Fibroblast of peridontal ligament (primary cell): Measurements from ENCODE around the gene TMEM192.
"Not testable (repeated sequence)": the region's sequence is repeated elsewhere in the genome, so short reads cannot be mapped to it uniquely, and the experiment has no call there.

Experiments
- DNase-seq: peaks from one replicate; pipeline ENCODE4 v3.0.0-alpha.2; 2010; ENCODE audit errors: extremely low read depth

Gene TMEM192

GRCh38 chr4:165094873-165095272, 17.8 kb downstream of the TMEM192 start:
- no peak for DNase-seq

- not testable (repeated sequence) for DNase-seq
Measured at GRCh38 chr4:165092187-165092586, 20.5 kb downstream of the TMEM192 start.

DNA sequence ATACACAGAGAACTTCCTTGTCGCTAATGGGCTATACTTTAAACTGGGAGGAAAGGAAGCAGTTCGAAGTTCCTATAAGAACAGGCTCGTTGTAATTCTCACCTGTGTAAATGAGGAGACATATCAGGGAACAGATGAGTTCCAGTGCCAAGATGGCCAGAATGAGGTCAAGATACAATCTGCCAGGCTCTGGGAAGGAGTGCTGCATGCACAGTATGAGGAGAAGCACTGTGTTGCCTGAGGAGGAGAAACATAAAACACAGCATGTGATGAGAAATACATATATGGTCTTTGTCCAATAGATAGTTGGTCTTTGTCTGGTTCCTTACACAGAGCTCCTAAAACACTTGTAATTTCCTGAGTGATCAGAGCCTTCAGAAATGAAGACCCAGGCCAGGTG, 24.3 kb downstream of the TMEM192 start:
- no peak for DNase-seq

- no peak for DNase-seq
Measured at GRCh38 chr4:165085946-165086345, 26.7 kb downstream of the TMEM192 start.

DNA sequence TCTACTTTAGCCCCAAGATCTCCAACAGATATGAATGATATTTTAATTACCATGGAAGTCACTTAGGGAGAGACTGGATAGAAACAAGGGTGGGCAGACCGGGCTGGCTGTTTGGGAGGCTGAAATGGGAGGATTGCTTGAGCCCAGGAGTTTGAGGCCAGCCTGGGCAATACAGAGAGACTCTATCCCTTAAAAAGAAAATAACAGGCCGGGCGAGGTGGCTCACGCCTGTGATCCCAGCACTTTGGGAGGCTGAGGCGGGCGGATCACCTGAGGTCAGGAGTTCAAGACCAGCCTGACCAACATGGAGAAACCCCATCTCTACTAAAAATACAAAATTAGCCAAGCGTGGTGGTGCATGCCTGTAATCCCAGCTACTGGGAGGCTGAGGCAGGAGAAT, 27.9 kb downstream of the TMEM192 start:
- not testable (repeated sequence) for DNase-seq

DNA sequence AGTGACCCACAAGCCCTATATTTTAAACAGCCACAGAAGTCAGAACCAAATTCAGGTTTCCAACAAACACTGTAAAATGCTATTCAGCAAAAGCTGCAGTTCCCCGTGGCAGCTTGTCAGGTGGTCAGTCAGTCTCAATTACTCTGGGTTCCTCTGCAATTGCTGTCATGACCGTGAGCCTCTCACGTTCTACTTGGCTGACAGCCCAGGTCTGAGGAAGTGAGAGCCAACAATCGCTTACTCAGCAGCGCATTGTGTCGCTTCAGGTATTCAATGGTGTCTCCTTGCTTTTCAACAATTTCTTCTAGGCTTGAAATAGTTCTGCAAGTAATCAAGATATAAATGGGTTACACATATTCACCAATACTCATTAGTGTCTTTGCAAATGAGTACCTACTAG, 33.2 kb downstream of the TMEM192 start:
- no peak for DNase-seq

GRCh38 chr4:165077034-165077578, 35.6 kb downstream of the TMEM192 start:
- no peak for DNase-seq

DNA sequence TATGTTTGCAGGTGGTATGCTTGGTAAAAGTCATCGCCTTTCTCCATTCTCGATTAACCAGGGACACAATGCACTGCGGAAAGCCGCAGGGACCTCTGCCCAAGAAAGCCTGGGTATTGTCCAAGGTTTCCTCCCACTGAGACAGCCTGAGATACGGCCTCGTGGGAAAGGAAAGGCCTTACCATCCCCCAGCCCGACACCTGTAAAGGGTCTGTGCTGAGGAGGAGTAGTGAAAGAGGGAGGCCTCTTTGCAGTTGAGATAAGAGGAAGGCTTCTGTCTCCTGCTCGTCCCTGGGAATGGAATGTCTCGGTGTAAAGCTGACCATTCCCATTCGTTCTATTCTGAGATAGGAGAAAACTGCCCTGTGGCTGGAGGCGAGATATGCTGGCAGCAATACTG, 39.3 kb downstream of the TMEM192 start:
- DNase-seq, result not testable (repeated sequence)

DNA sequence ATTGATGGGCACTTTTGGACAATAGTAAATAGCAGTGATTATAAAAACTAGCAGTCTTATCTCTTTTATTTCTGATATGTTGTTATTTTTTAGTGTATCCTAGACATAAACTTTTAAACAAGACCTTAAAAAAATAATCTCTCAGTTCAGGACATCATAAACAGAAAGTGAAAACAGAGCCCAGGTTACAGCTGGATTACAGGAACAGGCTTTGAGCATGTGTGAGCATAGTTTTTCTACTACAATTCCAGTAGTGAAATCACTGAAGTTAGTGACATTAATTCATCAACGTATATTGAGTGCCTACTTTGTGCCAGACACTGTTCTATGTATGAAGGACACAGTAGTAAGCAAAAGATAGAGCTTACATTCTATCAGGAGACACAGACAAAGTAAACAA, 42.1 kb downstream of the TMEM192 start:
- DNase-seq, result no peak

DNA sequence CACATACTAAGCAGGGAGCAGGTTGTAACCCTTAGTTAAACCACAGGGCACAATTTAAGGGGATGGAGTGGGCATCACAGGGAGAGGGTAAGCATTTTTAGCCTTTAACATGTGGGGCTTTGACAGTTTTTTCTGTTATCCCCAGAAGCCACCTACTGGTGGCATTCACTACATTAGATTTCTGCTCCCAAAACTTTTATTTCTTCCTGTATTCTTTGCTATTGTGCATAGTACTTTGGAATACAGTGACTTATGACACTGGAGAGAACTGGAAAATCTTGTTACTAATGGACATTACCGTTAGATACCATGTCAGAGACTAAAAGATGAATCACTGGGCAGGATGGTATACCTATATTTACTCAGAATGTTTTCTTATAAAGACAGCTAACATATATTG, 51.7 kb downstream of the TMEM192 start:
- no peak for DNase-seq

GRCh38 chr4:165059386-165059785, 53.3 kb downstream of the TMEM192 start:
- no peak for DNase-seq

DNA sequence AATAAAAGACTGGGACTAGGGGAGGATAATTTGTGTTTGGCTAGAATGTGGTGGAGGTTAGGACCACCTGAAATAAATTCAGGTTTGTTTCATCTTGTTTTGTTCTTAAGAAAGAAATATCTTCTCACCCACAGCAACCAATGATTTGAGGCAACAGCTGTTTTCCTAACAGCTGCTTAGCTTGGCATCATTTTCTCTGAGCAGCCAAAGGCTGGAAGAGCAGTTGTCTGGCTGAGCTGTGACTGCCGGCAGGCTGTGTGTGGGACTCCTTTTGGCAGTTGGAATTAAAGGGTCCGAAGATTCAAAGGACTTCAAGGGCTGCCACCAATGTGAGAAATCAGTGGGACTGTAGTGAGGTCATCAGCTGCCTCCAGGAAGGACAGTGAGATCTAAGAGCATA, 54.0 kb downstream of the TMEM192 start:
- DNase-seq, result no peak

- DNase-seq, result no peak
Measured at GRCh38 chr4:165055601-165056000, 57.1 kb downstream of the TMEM192 start.

- DNase-seq, result no peak
Measured at GRCh38 chr4:165053645-165054044, 59.0 kb downstream of the TMEM192 start, which contains the start of gene TRIM75. Gene TRIM75 (plus strand): TSS chr4:165053866. CDS start chr4:165059148, 5,282 bp downstream.

- DNase-seq, result no peak
Measured at GRCh38 chr4:165052627-165053026, 60.0 kb downstream of the TMEM192 start.

DNA sequence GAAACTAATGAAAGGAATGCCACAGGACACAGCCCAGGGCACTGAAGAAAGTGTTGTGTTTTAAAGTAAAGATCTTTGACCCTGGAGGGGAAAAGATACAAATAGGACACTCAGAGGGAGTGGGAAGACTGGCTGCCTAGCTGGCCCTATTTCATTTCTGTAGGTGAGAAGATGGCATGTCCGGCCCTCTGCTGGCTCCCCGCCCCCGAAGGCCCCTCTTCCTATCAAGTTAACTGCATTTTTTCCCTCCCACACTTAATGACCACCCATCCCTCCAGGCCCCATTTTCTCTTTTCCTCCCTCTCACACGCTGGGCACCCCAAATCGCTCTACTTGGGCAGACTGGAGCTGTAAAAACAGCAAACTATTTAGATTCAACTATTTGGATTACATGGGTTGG, 64.5 kb downstream of the TMEM192 start:
- DNase-seq, result no peak

DNA sequence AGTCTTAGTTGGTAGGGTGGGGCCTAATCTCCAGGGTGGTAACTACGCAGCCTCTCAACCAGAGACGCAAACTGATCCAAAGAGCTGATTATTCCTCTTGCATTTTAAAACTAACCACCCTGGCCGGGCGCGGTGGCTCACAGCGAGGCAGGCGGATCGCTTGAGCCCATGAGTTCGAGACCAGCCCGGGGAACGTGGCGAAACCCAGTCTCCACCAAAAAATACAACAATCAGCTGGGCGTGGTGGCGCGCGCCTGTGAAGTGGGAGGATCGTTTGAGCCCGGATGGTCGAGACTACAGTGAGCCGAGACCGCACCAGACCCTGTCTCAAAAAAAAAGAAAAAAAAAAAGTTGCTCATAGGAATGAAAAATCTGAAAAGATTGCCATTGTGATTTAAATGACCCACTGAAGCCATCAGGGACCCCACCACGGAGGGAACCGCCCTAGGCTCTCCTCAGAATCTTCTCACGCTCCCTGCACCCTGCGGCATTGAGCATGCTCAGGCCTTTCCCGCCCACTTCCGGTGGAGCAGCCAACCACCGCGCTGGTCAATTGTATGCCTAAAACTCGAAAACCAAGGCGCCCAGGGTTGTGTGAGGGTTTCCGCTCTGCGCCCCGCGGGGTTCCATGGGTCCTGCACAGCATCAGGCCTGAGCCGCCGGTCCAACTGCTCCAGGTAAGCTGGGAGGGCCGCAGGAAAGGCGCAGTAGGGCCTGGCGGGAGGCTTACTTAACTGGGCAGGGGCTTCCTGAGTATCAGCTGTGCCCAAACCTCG, 81.0 kb downstream of the TMEM192 start, which contains the start of gene TRIM60:
Gene TRIM60, plus strand, starts transcription at position 564 of the 776 bp plus-strand sequence. CDS start 8,074 bp downstream, outside the sequence.
- no peak for DNase-seq

GRCh38 chr4:165027762-165028402, 84.8 kb downstream of the TMEM192 start:
- no peak for DNase-seq

DNA sequence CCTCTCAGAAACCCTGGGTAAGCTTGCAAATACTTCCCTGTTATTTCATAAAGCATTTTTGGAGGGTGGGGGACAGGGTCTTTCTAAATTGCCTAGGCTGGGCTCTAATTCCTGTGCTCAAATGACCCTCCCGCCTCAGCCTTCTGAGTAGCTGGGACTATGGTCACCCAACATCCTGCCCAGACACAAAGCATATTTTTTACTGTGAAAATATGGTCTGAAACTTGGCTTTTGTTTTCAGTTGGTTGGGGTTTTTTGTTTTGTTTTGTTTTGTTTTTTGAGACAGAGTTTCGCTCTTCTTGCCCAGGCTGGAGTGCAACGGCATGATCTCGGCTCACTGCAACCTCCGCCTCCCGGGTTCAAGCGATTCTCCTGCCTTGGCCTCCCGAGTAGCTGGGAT, 86.9 kb downstream of the TMEM192 start:
- not testable (repeated sequence) for DNase-seq
